Stimulated activated CD8-positive, alpha-beta memory T cell treated with anti-CD3 and anti-CD28 coated beads, Interleukin-2, amount 100 ng/mL, for 1 hour (primary cell): ENCODE results near the gene IST1.
"Not testable (repeated sequence)": the region's sequence is repeated elsewhere in the genome, so short reads cannot be mapped to it uniquely, and the experiment has no call there.

Experiments
- DNase-seq, 2 donors: peaks; one replicate each; pipeline ENCODE4 v3.0.0-alpha.2; 2020; ENCODE audit warnings: low read depth in 2 of 2

IST1 gene

DNA sequence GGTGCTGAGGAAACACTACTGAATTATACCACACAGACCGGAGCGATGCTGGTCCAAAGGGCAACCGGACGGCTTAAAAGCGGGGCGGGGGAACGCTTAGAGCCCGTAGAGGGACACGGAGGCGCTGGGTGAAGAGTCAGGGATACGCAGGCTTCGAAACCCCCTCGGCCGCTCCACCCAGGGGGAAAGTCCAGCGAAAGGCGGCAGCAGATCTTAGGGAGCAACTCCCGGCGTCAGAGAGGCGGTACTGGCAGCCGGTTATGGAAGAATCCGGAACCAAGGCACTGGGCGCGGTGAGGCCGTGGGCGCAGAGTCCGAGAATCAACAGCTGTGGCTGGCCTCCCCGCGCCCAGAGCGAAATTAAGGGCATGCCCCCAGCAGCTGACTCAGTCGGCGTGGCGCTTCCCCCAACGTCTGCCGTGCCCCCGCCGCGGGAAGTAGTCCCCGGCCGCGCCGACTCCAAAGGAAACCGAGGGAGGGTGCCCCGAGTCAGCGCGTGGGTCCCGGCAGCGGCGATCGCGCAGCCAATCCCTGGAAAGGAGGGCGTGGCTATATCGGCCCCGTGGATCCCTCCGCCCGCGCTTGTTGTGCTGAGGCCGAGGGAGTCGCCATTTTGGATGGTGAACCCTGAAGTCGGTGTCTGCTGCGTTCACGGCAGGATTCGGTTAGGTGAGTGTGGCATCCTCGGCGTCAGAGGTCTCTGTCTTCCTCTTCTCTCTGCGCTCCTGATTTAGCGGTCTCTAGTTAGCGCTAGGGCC lies at the start of gene IST1:
Gene IST1, plus strand, starts transcription at position 611 of the 758 bp plus-strand sequence. CDS start 20,110 bp downstream, outside the sequence.
- DNase-seq = peak; percentile 96 to 97

DNA sequence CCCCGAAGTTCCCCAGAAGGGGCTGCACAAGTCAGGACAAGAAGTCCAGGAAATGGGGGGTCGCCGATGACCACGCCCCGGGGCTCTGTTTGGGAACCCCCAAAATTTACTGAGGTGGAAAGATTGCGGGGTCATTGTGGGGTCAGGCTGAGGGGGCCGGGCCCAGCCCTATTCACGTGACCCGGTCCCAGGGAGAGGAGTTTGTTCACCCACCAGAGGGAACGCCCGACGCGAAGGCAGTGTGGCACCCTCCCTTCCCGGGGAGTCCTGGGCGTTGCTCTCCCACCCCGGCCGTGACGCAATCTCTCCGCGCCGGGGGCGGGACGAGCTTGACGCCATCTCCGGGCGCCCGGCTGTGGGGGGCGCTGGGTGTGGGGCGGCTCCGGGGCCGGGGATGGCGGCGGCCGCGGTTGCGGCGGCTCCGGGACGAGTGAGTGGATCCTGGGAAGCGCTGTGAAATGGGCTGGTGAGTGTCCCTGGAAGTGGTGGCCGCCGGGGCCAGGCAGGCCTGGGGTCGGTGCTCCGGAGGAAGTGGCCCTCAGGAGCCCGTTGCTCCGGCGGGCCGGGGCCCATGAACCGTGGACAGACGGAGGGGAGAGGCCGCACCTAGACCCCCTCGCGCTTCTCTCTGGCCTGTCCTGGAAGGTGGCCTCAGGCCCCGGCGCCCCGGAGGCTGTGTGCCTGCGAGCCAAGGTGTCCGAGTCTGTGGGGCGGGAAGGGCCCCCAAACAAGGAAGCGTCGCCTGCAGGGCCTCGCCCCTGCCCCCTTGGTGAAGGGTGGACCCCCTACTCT lies 49.5 kb upstream of the IST1 start, which contains the start of gene ATXN1L:
Gene ATXN1L, plus strand, starts transcription at position 338 of the 792 bp plus-strand sequence. CDS start 3,765 bp downstream, outside the sequence.
- DNase-seq = peak; percentile 88 to 94

DNA sequence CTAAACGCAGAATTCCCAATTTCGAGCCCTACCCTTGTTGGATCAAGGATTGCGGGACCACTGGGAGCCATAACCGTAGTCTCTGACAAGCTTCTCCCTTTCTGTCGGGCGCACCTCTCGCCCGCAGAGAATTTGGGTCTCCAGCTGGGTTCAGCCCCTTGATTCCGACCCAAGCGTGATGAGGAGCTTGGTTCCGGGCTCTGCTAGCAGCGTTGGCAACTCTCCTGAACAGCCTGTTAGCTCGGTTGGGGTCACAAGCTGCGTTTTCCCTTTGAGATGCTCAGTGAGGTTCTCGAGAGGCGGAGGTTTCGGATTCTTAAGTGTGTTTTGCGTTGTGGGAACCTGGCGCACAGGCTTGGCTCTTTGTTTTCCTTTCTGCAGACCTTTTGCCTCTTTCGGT lies 48.9 kb upstream of the IST1 start:
- no peak for DNase-seq

DNA sequence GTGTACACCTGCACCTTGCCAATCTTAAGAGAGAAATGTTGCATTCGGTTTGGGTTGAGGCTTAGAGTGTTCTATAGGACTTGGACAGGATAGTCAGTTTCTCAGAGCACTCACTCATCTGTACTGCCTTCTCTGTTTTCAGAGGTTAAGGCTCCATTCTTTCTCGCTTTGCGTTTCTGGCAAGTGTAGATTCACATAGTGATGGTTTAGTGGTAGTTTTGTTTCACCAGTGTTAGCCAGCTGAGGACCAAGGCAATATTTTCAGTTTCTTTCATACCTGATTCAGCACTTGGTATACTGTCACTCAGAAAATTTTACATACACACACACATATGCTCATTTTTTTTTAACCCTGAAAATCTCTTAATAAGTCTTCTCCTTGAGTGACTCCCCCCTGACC lies 48.2 kb upstream of the IST1 start:
- no peak for DNase-seq

DNA sequence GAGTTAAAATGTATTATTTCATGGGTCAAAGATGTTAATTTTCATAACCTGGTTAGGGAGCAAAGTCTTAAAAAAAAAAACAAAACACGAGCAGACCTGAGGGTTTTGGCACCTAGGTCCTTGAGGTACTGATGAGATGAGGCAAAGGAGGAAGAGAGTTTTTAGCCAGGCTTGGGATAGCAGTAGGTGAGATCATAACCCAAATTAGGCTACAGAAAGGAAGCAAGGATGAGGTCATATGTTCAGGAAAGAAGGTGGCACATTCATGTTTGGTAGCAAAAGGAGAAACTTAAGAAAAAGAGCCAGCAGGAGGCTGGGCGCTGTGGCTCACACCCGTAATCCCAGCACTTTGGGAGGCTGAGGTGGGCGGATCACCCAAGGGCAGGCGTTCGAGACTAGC lies 46.7 kb upstream of the IST1 start:
- no peak for DNase-seq

DNA sequence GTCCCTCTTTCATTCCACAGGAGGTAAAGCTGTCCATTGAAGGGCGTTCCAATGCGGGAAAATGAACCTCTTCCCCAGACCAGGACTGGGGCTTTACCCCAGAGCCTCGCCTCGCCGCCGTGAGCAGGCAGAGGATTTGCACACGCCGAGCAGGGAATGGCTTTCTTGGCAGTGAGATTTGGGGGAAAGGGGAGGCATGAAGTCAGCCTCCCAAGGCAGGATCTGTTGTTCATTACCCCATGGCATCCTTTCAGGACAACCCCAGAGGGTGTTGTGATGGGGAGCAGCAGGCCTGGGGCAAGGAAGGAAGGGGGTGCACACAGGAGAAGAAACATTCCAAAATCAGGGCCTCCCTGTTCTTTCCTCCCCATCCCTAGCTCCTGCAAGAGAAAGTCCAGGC lies 43.6 kb upstream of the IST1 start:
- DNase-seq = no peak

DNA sequence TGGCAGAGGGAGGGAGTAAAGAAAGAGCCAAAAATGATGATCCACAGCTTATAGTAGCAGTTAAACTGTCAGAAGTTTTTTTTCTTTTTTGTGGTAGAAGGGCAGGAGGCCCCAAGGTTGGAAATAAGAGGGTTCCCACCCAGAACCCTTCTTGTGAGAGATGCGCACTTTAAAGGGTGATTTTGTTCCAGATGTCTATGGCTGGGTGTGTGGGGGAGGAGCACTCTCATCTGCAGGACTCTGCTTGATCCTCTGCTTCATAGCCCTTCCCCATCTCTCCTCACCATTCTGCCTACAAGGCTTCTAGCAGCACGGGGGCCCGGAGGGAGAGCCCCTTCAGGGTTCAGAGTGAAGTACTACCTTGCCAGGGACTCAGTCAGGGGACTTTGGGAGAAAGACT lies 43.2 kb upstream of the IST1 start:
- DNase-seq = no peak

DNA sequence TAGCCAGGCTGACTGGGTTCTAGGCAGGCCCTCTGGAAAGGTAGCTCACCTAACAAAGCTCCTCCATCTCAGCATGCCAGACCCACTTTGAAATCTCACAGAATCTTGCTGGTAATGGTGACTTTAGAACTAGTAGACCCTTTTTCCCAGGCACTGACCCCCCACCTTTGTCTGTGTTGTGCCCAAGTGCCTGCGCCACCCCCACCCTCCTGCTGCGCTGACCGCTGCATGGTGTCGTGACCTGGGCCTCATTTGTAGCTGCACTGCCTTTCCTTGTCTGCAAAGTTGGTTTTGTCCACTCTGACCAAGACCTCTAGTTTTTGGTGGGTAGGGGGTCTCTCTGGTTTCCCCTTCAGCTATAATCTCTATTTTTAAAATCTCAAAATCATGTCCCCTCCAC lies 42.8 kb upstream of the IST1 start:
- DNase-seq = no peak

DNA sequence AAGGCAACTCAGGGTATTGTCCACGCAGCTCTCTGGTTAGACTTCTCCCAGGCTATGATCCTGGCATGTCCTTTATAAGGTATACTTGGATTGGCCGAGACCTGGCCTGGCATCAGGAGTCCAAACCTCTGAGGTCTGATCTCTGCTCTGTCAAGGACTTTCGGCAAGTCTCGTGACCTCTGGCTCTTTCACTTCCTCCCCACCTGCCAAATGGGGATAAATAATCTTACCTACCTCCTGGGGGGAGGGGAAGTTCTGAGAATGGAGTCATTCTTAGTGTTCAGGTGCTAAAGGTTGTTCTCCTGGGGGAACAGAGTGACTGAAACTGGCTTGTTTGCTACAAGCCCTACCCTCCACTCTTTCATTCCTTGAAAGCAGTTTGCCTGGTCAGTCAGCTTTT lies 41.9 kb upstream of the IST1 start:
- DNase-seq = no peak

DNA sequence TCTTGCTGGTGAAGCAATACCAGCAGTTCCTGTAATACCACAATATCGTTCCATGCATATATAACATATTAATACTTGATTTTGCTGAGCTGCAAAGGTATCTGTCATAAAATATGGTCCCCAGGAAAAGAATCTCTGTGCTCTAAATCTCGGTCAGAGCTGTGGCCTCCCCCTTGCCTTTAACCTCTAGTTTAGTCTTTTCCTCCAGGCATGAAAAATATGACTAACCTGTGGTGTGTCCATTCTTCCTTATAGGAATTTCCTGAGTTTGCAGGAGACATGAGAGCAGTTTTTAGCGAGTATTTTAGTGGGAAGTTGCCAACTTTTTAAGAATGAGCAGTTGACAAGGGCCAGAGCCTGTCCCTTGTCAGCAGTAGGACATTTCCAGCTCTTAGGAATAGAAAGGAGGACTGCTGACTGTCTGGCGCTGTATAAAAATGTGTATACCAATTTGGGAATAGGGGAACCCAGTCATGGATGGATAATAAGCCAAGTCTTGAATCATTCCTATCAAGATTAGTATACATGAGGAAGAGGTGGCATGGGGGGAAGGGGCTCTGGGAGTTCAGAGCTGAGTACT lies 40.9 kb upstream of the IST1 start:
- no peak for DNase-seq

DNA sequence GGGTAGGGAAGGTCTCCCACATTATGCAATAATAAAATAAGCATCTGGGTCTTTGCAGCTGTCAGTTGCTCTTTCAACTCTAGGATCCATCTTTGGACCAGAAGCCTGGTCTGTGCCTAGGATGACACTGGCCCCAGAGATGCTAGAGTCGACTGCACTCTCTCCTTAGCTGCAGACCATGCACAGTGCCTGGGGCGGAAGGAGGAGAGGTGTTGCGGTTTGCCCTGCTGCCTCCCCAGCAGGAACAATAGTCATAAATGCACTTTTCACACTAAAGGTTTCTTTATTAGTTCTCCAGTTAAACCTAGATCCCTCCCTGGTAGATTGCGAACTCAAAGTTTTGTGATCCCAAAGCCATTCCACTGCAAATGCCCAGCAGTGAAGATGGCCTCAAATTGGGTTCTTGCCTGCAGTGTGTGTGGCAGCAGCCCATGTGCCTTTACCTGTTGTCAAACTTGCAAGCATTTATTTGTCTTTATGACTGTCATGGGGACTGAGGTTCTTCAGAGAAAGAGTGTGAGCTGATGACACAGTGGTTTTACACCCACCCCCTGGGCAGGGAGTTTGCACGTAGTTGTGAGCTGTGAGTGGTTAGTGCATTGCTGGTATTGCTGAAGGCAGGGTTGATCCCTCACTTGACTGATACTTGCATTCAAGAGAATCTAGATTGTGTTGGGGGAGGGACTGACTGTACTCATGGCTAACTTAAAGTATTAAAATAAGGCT lies 39.2 kb upstream of the IST1 start:
- no peak for DNase-seq

DNA sequence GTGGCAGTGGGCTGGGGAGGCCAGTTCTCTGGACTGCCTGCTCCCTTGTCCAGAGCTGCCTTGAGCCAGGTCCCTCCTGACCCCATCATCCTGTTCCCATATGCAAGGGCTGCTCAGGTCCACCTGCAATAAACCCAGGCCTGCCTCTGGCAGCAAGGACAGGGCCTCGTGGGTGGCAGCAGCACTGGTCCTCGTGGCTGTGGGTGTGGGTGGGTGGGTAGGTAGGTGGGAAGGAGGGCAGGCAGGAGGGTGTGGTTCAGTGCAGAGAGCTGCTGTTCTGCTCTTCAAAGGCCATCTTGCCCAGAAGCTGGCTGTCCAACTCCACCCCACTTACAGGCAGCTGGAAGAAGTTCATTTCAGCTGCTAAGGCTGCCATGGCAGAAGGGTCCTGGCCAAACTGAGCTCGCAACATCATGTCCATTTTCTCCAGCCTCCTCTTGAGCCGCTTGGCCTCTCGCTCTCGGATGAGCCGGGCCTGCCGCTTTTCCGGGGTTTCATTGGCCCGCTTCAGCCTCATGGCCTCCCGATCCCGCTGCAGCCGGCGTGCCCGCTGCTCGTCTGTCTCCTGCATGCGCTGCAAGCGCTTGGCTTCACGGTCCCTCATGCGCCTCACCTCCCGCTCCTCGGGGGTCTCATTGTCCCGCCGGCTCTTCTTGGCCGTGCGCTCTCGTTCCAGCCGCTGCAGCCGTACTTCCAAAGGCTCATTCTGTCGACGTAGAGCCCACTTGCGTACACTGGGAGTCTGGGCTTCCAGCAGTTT lies 35.4 kb upstream of the IST1 start:
- no peak for DNase-seq

DNA sequence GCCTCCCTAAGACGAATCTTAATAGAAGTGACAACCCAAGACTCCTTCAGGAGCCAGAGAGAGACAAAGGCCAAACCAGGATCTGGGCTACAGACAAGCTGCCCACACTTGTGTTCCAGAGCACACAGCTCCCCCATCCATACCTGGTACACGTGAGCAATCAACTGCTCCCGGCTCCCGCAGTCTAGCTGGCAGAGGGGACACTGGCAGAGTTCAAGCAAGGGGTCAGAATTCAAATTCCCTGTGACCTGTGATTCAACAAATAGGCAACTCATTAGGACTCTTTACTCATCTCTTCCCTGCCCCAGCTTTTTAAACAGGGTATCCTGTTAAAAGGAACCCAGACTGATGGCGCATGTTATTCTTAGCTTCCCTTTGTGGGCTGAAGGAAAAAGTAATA lies 31.3 kb upstream of the IST1 start:
- DNase-seq = no peak

DNA sequence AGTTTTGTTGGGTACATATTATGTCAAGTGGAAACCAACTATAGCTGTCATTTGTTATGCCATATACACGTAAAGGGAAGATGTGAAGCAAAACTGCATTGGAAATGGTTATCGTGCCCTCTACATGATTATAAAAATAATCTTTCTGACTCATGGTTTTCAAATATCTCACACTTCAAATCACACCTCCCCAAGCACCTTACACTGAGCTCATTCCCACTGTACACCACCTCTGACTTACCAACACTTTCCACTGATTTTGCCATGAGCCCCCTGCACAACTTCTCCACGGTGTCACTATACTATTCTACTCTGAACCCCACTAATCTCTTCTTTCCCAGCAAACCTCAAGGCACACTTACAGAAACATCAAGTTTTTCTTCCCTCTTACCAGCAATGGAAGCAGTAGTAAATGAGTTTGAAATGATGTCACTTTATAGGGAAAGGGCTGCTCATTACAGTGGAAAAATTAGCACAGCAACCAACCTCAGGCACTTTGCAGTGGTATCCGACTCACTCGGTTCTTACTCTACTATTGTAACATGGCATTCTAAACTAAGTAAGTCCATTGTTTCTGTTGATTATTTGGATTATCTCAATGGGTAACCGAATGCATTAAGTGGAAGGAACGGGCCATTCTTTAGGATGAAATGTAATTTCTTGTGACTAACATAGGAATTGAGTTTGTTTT lies 30.0 kb upstream of the IST1 start:
- DNase-seq = no peak

DNA sequence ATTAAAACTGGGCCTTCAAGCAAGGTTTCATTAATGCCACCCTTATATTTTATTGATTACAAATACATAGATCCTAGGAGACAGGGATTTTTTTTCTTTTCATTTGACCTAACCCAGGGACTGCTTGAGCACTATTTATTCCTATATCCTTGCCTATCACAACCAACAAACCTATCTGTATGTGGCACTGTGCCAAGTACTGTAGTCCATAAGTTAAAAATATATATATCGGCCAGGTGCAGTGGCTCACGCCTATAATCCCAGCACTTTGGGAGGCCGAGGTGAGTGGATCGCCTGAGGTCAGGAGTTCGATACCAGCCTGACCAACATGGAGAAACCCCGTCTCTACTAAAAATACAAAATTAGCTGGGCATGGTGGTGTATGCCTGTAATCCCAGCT lies 28.2 kb upstream of the IST1 start:
- DNase-seq = not testable (repeated sequence)

DNA sequence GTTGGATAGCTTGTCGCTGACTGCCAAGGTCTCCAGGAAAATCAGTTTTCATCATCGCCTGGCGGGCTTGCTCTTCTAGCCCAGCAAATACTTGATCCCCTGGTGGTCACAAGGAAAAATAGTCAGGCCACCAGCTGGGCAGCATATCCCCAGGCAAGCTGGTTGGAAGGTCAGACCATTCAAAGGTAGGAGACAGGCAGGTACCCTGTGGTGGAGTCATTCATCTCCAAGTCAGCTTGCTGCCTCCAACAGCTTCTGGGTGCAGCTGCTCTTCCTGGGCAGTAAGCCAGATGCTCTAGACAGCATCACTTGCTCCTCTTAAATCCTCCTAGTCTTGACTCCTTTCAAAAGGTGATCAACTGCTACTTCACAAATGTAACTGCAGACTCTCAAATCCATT lies 27.4 kb upstream of the IST1 start:
- DNase-seq = no peak

DNA sequence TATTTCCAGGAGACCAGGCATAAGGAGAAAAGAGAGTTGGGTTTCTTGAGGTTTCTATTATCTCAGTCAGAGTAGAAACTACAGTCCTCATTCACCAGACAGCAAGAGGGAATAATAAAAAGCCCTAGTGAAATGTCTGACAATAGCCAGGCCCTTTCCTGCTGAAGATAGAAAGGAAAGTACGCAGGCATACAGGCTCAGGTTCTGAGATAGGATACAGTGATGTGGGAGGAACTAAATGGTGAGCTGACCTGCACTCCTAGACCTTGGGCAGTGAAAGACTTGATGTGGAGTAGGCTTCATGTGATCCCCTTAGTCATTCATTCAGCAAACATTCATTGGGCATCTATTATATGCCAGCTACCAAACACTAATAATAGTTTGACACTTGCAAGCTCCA lies 26.2 kb upstream of the IST1 start:
- DNase-seq = no peak

DNA sequence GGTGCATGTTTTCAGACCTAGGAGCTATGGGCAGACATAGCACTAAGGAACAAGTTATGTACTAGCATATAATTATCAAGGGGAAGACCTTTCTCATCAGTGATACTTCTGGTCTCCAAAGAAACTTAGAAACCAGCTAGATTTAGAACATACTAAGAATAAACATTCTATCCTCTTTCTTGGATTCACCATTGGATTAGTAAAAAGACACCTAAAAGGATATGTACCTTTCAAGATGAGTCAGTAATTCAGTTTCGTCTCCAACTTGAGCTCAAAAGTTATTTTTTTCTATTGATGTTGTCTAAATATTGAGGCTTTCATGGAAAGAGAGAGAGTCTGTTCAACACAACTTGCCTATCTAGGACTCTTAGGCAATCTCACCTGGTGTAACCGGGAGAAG lies 24.5 kb upstream of the IST1 start:
- DNase-seq = no peak

DNA sequence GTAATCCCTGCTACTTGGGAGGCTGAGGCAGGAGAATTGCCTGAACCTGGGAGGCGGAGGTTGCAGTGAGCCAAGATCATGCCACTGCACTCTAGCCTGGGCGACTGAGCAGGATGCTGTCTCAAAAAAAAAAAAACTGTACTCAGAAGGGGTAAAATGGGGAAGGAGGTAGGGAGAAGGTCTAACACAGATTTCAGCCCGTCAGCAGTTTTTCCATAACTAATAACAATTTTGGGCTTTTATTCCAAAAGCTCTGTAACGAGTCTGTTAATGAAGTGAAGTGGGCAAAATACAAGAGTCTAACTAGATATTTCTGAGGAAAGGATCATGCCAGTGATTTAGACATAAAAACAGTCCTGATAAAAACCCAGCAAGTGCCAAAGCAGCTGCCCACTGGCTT lies 22.1 kb upstream of the IST1 start:
- DNase-seq = no peak

DNA sequence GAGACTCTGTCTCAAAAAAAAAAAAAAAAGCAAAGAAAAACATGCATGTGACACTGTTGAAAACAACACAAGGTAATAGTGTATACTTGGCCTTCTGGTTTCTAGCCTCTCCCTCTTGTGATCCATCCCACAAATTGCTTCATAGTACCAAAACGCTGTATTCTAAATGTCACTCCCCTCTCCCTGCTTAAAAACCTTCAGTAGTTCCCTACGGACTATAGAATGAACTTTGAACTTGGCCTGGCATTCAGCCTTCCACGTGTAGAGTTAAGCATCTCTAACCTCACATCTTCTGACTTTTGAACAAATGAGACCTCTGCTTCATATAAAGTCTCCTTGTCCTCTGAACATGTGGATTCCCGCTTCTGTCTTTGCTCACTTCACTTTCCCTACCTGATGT lies 16.4 kb upstream of the IST1 start:
- DNase-seq = no peak

DNA sequence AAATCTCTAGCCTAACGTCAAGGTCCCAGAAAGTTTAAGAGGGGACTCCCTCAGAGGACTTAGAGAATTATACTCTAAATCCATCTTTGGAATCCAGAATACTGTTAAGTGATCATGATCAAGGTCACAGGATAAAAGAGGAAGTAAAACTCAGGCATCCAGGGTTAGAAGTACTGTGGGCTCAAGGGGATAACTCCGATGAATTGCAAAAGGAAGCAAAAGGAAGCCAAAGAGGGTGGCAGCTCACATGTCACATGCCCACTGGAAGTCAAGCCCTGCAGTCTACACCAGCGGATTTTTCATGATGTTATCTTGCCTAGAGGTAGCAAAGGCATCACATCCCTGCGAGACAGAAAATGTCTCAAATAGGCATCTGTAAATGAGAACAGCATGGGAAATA lies 15.2 kb upstream of the IST1 start:
- DNase-seq = no peak
